Esophagus muscularis mucosa (tissue), 4 donors: Measurements from ENCODE around the gene MMP24.

Experiments used
- EP300 ChIP-seq: sonication (generic); formaldehyde crosslinking; IDR thresholded peaks from one replicate; pipeline ENCODE4 v1.6.1; 2017; ENCODE audit warnings: antibody characterized with exemption
- POLR2A ChIP-seq: fragments of 450-650 bp; IDR thresholded peaks from one replicate; pipeline ENCODE4 v1.6.1; 2017; ENCODE audit warnings: antibody characterized with exemption, moderate library complexity, mild to moderate bottlenecking, low read depth
- TF ChIP-seq, protein P1 (sequence below), 3 experiments: fragments of 200-600 bp in 2 of 3; fragments of 450-650 bp in 1 of 3; sonication (generic) in 2 of 3; IDR thresholded peaks; one replicate each; pipeline ENCODE4 v1.5.1; 2017 to 2019; ENCODE audit warnings: antibody characterized with exemption in 3 of 3, mild to moderate bottlenecking in 2 of 3, moderate library complexity in 1 of 3

DNA sequence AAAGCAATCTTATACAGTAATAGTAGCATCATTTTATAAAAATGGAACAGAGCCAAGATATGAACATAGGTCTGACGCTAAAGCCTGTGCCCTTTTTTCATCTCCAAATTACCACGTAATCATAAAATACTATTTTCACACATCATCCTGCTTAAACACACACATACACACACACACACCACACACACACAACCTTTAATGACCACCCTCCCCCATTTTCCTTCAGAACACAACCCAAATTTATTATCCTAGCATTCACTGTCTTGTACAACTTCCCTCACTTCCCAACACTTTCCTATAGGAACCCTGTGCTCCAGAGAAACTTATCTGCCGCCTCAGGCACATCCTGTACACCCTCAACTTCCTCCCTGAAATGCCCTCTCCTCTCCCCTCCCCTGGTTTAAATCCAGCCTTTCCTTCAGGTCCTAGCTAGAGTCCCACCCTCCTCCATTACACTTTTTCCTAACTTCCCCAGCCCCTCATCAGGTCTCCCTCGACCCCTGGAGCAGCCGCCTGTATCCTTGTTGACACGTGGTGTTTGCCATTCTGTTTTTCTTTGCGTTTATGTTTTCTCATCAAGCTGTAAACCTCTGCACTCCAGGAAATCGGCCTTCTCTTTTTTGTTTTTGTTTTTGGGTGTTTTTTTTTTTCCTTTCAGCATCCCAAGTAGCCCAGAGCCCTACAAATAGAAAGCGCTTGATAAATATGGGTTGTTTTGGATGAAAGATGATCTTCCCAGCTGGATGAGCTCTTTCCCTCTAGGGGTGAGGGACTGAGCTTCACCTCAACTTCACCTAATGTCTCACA lies 968 bp upstream of the MMP24 start:
- TF ChIP-seq, protein P1, sequence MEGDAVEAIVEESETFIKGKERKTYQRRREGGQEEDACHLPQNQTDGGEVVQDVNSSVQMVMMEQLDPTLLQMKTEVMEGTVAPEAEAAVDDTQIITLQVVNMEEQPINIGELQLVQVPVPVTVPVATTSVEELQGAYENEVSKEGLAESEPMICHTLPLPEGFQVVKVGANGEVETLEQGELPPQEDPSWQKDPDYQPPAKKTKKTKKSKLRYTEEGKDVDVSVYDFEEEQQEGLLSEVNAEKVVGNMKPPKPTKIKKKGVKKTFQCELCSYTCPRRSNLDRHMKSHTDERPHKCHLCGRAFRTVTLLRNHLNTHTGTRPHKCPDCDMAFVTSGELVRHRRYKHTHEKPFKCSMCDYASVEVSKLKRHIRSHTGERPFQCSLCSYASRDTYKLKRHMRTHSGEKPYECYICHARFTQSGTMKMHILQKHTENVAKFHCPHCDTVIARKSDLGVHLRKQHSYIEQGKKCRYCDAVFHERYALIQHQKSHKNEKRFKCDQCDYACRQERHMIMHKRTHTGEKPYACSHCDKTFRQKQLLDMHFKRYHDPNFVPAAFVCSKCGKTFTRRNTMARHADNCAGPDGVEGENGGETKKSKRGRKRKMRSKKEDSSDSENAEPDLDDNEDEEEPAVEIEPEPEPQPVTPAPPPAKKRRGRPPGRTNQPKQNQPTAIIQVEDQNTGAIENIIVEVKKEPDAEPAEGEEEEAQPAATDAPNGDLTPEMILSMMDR (IDR thresholded peaks at IDR 0.05), result no peak
- TF ChIP-seq POLR2A (no peak), EP300 (no peak)
